Colon (tissue), 2 donors: ENCODE measurements around the gene LANCL2.
"Not testable (repeated sequence)": the region's sequence is repeated elsewhere in the genome, so short reads cannot be mapped to it uniquely, and the experiment has no call there.

Experiments used
- FAIRE-seq: peaks from 2 replicates; lab custom pipeline; 2012; peaks lifted over from hg19 to GRCh38; lab: Jason Lieb, UNC
- donor health status: control.
- donor health status: control.

LANCL2 gene, protein sequence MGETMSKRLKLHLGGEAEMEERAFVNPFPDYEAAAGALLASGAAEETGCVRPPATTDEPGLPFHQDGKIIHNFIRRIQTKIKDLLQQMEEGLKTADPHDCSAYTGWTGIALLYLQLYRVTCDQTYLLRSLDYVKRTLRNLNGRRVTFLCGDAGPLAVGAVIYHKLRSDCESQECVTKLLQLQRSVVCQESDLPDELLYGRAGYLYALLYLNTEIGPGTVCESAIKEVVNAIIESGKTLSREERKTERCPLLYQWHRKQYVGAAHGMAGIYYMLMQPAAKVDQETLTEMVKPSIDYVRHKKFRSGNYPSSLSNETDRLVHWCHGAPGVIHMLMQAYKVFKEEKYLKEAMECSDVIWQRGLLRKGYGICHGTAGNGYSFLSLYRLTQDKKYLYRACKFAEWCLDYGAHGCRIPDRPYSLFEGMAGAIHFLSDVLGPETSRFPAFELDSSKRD

DNA sequence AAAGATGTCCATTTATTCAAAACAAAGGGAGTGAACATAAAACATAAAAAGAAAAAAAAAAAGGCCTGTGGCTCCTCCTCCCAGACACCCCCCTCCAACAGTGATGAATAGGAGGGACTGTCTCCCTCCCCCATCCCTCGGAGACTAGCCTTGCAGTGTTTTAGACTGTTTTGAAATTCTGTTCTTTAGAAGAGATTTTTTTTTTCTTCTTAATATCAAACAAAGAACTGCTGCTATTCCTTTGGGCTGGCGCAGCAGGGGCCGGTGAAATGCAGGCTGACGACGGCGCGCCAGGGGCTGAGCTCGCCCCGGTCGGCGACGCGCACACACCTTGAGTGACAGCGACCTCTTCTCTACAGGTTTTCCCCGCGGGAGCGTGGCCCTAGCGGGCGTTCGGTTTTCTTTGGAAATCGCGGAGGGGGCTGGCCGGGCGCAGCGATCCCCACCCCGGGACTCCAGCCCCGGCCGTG lies at the start of gene LANCL2:
Gene LANCL2, plus strand, starts transcription at position 133 of the 470 bp plus-strand sequence. CDS start 689 bp downstream, outside the sequence.
- FAIRE-seq, result no peak

DNA sequence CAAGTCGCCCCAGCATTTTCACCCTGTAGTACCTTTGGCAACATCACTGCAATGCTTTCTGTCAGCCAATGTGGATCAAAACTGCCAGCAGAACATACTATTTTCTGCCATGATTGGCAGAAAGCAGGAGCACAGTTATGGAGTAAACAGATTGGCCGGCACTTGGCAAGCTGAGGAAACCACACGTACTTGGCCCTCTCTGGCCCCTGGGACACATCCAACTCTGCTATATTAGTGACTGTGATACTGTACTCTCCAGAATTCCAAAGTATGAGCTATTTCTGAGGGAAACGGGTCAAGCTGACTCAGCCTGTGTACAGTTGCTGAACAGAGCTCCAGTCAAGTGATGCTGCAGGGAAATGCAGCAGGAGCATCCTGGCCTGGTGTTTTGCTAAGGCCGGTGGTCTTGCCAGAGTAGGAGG lies 39.8 kb upstream of the LANCL2 start:
- FAIRE-seq, result no peak

DNA sequence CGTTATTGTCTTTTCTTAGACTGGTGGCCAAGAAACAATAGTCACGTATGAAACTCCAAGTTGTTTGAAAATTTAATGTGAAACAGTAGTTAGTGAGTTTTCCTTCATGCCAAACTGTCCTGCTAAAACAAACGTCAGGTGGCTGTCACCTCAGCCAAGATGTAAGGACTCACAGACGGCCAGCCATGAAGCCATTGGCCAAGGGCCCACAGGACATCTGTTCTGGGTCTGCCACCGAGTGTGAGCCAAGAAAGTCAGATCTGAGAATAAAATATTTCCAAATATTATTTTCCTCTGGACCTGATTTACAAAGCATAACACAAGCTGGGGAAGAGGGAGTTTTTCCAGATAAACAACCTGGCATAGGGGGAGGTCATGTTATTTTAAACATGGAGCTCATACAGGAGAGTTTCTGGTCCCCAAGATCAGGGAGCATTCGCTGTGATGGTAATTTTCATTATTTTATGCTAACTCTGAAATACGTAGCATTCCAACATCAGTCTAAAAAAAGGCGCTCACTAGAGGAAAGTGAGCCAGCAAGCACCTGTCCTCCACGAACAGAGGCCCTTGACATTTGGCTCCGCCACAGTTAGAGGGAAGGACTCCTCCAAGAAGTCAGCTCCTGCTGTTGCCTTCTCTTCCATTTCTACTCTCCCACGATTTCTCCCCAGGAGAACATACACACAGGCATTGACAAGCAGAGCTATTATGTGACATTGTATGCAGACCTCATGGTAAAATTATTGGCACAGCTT lies 38.9 kb upstream of the LANCL2 start:
- no peak for FAIRE-seq

DNA sequence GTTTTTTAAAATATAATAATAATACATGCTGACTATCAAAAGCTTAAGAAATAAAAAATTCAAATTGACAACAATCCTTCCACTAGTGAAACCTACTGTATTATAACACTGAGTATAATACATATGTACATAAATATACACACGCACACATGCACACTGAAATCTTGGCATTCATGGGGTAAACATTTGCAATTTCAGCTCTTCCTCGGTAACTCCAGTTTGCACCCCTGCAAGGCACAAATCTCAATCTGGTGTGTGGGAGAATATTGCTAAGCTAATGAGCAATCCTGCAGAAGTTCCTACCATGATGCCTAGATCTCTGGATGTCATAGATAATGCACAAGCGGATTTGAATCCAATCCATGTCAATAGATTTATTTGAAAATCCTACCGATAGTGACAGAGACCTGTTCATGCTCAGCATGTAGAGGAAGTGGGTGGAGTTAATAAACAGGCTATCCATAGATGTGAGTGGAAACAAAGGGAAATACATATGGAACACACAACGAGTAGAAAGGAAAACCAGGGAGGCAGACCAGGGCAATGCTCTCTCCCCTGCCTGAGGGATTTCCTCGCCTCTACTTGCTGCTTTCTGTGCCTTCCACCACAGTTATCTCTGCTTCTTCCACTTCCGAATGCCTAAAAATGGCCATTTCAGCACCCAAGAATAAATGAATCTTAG lies 38.1 kb upstream of the LANCL2 start:
- no peak for FAIRE-seq

DNA sequence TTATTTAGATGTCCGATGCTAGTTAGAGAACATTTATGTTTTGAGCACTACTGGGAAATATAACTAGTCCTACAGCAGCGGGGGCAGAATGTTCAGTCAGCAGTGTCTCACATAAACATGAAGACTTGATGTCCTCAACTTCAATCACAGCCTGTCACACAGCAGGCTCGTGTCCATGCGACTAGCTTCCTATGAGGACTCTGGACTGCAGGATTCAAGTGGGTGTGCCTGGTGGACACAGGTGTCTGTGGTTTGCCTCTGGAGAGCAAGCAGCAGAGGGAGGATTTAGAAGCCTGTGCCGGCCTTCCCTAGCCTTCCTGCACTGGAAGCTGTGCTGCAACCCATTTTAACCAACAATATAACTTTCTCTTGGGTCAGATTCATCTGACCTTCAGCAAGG lies 30.0 kb upstream of the LANCL2 start:
- no peak for FAIRE-seq

DNA sequence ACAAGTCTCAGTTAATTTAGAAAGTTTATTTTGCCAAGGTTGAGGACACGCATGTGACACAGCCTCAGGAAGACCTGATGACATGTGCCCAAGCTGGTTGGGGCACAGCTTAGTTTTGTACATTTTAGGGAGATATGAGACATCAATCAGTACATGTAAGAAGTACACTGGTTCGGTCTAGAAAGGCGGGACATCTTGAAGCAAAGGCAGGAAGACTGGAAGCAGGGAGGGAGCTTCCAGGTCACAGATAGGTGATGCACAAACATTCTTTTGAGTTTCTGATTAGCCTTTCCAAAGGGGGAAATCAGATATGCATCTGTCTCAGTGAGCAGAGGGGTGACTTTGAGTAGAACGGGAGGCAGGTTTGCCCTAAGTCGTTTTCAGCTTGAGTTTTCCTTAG lies 29.4 kb upstream of the LANCL2 start:
- FAIRE-seq, result no peak

DNA sequence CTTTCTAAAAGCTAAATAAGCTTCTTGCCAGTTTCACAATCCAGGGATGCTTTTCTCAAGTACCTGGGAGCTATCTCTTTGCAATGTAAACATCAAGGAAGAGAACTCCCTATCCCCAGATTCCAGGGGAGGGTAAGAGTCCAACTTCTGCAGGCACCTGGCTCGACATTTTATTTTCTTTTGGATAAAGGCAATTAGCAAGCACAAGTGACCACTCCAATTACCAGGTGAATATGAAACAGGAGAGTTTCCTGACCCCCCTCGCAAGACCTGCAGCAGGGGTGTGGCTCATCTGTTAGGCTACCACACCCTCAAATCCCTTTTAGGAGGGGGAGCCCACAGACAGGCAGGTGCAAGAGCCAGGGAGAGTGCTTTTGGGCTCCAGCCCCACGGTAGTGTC lies 28.6 kb upstream of the LANCL2 start:
- no peak for FAIRE-seq

DNA sequence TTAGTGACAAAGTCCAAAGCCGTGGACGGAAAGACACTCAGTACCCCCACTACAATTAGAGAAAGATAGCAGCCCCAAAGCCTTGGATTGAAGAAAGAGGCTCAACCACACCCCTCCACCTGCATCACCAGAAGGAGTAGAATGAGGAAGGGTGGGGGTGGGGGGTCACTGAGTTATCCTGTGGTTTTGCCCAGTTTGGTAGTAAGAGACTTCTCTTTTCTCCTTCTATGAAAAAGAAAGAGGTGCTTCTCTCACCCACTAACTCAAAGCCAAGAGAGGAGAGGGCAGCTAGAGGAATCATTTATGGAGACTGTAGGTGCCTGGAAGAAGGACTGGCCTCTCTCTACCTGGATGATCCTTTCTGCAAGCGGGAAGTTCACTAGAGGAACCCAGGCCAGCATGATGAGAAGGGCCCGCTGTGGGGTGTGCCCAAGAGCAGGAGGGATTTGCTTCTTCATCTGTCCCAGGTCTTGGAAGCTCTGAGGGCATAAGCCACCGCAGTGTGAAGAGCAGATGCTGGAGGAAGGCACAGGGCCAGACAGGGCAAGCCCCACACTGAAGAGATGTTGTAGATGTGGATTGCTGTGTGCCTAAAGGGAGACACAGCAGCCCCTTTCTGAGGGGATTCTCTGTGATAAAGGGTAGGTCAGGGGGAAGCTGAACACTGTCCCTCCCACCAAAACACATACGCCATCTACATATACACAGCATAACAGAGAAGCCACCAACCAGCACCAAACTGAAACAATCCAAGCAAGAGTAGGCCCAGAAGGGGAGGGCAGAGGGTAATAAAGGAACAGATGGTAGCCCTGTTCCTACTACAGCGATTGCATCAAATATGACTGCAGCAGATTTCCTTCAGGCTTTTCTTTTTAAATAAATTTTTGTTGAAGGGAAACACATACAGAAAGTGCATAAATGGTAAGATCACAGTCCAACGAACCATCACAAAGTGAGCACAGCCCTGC lies 25.8 kb upstream of the LANCL2 start:
- FAIRE-seq, result no peak

DNA sequence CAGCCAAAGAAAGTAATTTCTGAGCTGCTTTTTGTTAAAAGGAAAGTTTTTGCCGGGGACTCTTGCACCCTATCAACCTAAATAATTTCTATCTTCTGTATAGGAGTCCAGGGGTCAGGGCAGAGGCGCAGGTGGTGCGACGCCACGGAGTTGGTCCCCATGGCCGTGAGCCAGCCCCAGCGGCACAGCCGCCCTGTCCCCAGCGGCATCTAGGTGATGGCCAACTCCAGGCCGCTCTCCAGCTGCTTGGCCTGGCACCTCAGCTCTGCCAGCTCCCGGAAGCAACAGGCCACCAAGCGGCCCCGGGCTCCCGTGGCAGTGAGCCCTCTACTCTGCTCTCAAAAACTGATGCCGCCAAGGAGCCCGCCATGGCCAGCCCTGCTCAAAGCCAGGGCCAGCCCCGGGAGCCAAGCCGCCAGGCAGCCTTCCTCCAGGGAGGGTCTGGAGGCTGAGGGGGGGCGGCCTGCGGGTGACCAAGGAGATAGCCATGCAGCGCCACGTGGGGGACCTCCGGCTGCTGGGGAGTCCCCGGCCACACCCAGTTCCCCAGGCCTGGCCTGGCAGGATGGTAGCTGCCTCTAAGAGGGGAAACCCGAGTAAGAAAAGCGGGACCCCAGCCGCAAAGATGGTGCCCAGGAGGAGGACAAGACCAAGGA lies 22.8 kb upstream of the LANCL2 start:
- FAIRE-seq, result no peak

DNA sequence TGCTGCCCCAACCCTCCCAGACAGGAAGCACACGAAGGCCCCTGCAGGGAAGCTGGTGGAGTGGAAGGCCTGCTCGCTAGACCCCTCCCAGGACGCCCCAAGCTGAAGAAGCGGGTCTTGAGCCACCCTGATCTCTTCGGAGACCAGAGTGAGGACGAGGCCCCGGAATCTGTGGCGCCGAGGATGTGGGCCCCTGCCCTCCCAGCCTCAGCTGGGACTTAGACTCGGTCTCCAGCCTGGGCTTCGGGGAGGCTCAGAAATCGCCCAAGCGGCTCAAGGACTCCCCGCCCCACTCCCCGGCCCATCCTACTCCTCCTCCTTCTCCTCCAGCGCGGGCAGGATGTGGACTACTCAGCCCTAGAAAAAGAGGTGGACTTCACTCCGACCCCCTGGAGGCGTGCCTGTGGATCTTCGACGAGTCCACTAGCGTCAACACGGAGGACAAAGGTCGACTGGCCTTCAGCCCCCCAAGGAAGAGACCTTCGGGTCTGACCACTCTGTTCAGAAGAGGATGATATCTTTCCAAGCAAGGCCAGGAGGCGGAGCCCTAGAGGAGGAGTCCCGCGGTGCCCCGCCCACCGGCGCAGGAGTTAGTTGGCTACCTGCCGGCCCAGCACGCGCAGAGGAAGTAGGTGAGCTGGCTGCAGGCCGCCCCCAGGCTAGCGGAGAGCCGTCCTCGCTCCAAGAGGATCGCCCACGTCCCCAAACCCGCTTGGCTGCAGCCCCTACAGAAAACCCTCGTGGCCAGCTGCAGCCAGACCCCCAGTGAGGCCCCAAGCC lies 21.9 kb upstream of the LANCL2 start:
- no peak for FAIRE-seq

DNA sequence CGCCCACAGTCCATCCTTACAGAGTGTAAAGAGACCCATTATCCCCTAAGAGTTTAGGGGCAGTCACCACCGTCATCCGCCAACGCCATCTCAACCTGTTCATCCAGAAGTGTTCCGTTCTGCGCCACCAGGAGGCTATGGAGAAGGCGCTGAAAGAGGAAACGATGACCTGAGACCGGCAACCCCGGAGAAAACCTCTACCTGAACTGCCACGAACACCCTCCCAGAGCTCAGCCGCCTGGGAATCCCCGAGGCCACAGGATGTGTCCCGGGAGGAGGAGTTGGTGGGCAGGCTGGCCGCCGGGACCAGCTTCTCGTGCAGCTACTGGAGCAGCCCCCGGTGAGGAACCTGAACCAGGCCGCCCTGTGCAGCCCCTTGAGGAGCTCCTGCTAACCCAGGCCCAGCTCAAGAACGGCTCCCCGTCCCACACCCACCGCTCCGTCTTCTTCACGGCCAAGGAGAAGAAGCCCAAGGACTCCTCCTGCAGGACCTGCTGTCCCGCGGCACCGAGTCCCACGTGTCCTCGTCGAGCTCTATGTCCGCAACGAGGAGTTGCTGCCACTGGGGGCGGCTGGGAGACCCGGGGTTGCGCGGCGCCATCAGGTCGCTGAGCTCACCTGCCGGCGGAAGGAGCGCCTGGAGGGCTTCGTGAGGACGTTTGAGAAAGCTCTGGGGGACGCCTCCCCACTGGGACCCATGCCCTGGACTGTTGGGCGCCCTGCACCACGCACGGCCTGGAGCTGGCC lies 21.1 kb upstream of the LANCL2 start:
- FAIRE-seq, result no peak

DNA sequence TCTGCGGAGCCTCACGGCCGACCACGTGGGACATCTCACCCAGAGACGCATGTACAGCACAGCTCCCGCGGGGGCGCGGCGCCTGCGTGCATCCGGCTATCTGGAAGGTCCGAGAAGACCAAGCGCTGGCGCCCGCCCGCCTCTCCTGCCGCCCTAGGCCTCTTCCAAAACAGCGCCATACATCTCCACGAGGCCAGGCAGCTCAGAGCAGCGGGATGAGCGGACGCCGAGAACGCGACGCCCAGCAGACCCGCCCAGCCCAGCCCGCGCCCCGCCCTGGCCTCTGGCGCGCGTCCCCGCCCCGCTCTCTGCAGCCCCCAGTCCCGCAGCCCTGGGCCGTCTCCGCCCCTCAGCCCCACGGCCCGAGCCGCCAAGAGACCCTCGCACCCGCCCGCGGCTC lies 20.3 kb upstream of the LANCL2 start:
- no peak for FAIRE-seq

DNA sequence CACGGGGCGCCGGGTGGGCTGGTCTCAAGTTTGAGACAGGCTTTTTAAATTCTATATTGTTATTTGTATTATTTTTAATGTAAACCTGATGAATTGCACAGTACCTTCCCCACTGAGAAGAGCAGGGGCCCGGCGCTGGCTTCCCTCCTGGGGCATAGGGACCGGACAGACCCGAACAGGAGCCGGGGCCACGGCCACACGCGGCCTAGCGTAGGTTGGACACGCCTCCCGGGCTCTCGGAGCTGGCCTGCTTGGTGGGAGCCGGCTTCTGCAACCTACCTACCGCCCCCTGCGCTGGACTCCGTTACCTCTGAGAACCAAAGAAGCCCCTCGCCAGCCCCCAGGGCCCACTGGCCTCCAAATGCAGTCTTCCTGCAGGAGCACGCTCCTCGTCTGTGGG lies 19.8 kb upstream of the LANCL2 start:
- no peak for FAIRE-seq

DNA sequence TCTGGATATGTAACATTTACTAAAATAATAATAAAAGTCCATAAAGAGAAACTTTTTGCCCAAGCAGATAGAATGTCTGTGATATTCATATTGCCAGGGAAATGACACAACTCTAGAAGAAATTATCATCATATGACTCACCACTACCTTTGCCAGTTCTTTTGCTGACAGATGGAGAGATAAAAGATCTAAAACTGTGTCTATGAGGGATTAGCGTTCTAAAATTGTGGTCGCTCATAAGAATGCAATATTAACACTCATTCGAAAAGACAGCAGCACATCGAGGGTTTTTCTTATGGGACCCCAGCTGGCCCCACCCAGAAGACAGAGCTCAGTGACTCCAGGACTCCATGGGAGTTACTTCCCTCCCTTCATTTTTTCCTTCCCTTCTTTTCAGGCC lies 16.6 kb upstream of the LANCL2 start:
- no peak for FAIRE-seq

DNA sequence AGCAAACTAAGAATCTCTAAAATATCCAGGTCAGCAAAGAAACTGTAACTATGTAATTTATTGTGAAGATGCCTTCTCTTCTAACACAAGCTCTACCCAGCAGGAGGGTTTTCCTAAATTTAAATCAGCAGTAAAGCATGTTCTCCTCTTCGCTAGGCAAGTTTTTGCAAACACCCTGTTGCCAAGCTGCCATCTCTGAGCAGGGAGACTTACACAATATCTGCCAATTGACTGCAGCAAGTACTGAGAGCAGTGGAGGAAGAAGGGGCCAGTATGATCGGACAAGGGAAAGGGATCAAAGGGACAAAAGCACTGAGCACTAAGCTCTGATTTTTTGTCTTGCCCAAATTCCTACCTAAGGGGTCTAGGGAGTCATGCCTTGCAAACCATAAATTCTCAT lies 16.0 kb upstream of the LANCL2 start:
- FAIRE-seq, result no peak

DNA sequence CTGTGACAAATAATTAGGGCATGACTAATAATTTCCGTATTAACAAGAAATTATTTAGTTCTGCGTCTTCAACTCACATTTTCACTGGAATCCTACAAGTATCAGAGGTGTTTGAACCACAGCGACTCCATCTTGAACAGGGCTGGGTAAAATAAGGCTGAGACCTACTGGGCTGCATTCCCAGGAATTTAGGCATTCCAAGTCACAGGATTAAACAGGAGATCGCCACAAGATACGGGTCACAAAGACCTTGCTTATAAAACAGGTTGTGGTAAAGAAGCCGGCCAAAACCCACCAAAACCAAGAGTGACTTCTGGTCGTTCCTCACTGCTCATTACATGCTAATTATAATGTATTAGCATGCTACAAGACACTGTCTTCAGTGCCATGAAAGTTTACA lies 14.9 kb upstream of the LANCL2 start:
- no peak for FAIRE-seq

DNA sequence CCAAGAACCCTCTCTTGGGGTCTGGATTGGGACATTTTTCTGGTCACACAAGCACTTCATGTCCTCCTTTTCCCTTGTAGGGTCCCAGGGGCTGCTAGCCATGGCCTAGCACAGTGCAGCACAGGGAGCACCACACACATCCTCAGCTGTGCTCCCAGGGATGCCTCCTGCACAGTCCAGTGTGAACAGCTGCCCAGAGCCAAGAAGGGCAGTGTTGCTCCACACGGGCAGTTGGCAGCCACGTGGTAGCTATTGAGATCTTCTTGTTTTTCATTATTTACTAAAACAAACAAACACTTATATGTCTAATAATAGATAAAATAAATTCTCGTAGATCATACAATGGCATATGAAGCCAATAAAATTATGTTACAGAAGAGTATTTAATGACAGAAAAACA lies 13.9 kb upstream of the LANCL2 start:
- no peak for FAIRE-seq

DNA sequence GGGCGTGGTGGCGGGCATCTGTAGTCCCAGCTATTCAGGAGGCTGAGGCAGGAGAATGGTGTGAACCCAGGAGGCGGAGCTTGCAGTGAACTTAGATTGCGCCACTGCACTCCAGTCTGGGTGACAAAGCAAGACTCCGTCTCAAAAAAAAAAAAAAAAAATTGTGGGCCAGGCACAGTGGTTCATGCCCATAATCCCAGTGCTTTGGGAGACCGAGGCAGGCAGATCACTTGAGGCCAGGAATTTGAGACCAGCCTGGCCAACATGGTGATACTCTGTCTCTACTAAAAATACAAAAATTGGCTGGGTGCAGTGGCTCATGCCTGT lies 12.2 kb upstream of the LANCL2 start:
- FAIRE-seq, result not testable (repeated sequence)

DNA sequence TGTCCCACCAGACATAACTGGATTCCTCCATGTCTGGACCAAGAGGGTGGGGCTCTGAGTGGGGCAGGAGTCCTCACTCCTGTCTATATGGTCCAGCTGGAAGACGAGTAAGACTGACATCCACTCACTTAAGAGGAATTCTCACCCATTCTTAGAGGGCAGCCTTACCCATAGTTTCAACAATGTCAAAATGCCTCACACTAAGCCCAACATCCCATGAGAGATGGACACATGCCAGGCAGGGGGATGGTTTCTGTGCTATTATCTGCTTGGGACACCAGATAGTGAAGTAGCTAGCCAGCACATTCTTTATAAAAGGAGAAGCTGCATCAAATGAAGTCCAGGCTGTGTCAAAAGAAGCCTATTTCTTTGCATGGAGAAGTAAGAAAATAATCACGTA lies 4.7 kb upstream of the LANCL2 start:
- FAIRE-seq, result no peak

DNA sequence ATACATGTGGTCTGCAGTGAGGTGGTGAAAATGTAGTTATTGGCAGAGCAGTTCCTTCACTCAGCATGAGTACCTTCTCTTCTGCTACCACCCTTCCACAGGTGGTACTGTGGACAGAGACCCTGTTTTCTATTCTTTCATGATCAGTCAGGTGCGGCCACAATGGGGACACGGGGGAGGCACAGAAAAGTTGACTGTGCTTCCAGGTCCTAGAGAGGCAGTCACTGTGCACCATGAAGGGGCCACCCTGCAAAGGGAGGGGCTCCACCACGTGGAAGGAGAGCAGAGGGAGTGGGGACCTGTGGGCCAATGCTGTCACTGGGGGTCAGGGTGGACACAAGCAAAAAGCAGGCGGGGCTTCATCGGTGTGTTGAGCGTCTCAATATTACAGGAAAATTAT lies 3.6 kb upstream of the LANCL2 start:
- FAIRE-seq, result no peak
